ENCODE results near the gene NOXA1.

Gene NOXA1

DNA sequence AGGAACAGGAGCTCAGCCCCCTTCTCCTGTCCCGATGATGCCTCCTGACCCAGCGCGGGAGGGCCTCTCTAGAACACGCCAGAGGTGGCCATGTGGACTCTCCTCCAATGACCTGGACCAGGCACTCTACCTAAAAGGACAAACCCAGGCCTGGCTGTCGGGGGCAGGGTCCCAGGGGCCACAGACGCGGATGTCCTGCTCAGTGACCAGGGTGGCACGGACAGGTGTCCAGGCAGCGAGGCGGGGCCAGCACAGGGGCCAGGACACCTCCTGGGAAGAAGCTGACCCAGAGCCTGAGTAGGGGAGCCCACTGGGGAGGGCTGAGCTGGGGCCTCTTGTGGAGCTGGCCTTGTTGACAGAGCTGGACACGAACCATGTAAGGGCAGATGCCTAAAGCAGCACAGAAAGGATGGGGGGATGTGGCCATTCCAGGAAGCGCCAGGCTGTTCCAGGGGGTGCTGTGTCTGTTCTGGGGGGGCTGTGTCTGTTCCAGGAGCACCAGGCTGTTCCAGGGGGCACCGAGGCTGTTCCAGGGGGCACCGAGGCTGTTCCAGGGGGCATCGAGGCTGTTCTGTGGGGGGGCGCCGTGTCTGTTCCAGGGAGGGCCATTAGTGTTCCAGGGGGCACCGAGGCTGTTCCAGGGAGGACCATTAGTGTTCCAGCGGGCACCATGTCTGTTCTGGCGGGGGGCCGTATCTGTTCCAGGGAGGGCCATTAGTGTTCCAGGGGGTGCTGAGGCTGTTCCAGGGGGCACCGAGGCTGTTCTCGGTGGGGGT lies 30.8 kb upstream of the NOXA1 start:
- H3K36me3 ChIP-seq, result no peaks in the 10 kb centered on the region
- no peaks in the 10 kb centered on the region for H3K9me3 ChIP-seq (ENCODE audit: severe bottlenecking)
- no peak overlapping the region for H3K4me3 ChIP-seq (ENCODE audit: low read depth, low read length)
- TF ChIP-seq, protein P1, sequence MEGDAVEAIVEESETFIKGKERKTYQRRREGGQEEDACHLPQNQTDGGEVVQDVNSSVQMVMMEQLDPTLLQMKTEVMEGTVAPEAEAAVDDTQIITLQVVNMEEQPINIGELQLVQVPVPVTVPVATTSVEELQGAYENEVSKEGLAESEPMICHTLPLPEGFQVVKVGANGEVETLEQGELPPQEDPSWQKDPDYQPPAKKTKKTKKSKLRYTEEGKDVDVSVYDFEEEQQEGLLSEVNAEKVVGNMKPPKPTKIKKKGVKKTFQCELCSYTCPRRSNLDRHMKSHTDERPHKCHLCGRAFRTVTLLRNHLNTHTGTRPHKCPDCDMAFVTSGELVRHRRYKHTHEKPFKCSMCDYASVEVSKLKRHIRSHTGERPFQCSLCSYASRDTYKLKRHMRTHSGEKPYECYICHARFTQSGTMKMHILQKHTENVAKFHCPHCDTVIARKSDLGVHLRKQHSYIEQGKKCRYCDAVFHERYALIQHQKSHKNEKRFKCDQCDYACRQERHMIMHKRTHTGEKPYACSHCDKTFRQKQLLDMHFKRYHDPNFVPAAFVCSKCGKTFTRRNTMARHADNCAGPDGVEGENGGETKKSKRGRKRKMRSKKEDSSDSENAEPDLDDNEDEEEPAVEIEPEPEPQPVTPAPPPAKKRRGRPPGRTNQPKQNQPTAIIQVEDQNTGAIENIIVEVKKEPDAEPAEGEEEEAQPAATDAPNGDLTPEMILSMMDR (IDR thresholded peaks at IDR 0.05; ENCODE audit: low read depth, low read length), result no peak
- H3K27ac ChIP-seq, result no peak overlapping the region
- DNase-seq, result no peak
- no peaks in the 10 kb centered on the region for H3K27me3 ChIP-seq (ENCODE audit: insufficient read depth, low read depth, severe bottlenecking)

DNA sequence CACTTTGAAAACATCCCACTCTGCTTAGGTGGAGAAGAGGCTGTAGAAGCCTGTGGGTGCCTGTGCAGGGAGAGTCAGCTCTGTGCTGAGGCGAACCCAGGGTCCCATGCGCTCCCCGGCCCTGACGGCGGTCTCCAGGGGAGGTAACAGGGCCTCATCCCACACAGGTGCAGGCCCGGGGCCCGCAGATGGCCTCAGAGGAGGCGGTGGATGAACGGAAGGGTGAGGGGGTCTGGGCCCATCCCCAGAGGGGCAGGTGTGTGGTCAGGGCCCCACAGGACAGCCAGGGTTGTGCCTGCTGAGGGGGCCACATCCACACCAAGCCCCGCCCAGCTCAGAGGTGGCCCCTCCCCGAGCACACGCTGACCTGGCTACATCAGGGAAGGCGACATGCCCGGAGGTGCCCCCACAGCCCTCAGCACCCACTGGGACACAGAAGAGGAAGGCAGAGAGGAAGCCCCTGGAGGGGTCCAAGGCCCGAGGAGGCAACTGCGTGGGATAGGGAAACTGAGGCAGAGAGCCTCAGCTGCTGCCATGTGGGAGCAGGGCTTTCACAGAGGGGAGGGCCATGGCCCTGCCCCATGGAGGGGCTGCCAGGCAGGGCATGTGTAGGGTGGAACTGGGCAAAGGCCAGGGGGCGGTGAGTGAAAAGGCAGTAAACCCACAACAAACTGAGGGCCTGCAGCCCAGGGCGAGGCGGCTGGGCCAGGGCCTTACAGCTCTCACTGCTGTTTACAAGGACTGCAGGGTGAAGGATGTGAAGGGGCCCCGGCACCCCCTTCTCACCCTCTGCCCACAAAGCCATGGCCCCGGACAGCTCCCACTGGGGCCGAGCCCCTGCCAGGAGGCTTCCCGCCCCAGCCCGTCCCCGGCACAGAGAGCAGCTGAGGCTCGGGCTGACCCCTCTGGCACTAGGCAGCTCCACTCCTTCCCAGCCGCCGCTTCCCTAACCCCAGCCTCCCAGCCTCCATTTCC lies 29.7 kb upstream of the NOXA1 start:
- no peak overlapping the region for H3K4me3 ChIP-seq (ENCODE audit: low read depth, low read length)
- TF ChIP-seq, protein P1 (IDR thresholded peaks at IDR 0.05; ENCODE audit: low read depth, low read length), result no peak
- H3K36me3 ChIP-seq, result no peaks in the 10 kb centered on the region
- no peak overlapping the region for H3K27ac ChIP-seq
- DNase-seq, result no peak
- H3K27me3 ChIP-seq (ENCODE audit: insufficient read depth, low read depth, severe bottlenecking), result no peaks in the 10 kb centered on the region
- H3K9me3 ChIP-seq (ENCODE audit: severe bottlenecking), result no peaks in the 10 kb centered on the region

DNA sequence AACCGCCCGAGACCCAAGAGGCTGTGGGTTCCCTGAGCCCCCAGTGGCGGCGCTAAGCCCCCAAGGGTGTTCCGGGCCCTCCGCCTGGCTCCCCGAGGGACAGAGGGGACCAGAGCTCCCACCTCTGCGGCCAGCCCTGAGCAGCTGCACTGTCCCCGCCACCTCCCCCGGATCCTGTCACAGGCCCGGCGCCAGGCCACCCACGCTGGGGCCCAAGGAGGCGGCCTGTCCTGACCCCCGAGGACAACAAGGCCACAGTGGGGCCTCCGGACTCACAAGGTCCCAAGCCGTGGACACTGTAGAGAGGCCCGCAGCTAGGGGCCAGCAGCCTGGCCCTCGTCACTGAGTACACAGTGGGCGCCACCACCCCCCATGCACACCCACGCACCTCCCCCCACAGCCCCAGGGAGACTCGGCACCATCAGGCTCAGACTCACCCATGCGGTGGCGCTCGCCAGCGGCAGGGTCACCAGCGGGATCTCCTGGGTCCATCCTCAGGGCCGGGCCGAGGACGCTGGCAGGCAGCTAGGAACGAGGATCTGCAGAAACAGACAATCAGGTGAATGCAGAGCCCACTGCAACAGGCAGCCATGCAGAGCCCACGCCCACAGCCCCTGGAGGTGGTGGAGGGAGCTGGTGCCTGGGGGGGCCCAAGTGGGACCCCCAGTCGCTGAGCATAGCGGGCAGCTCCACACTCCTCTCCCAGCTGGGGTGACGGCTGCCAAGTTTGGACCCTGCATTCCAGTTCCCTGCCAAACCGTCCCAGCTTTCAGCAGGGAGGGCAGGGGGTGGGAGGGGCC lies 28.1 kb upstream of the NOXA1 start:
- H3K27ac ChIP-seq, result no peak overlapping the region
- H3K36me3 ChIP-seq, result no peaks in the 10 kb centered on the region
- no peak overlapping the region for H3K4me3 ChIP-seq (ENCODE audit: low read depth, low read length)
- TF ChIP-seq, protein P1 (IDR thresholded peaks at IDR 0.05; ENCODE audit: low read depth, low read length), result no peak
- DNase-seq, result no peak
- H3K27me3 ChIP-seq (ENCODE audit: insufficient read depth, low read depth, severe bottlenecking), result no peaks in the 10 kb centered on the region
- no peaks in the 10 kb centered on the region for H3K9me3 ChIP-seq (ENCODE audit: severe bottlenecking)

DNA sequence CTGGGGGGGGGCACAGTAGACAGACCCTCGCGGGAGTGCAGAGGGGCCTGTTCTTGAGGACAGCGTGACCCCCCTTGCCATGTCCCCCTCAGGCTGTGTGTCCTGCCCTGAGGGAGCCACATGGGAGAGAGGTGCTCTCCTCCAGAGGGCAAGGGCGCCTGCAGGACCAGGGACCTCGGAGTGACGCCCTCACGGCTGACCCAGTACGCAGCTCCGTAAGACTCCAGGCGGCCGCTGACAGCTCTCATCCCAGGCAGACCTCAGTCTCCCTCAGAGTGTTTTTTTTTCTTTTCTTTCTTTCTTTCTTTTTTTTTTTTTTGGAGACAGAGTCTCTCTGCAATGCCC lies 27.6 kb upstream of the NOXA1 start:
- H3K27me3 ChIP-seq (ENCODE audit: insufficient read depth, low read depth, severe bottlenecking), result no peaks in the 10 kb centered on the region
- no peaks in the 10 kb centered on the region for H3K36me3 ChIP-seq
- TF ChIP-seq, protein P1 (IDR thresholded peaks at IDR 0.05; ENCODE audit: low read depth, low read length), result no peak
- no peak for DNase-seq
- no peak overlapping the region for H3K4me3 ChIP-seq (ENCODE audit: low read depth, low read length)
- H3K27ac ChIP-seq, result no peak overlapping the region
- H3K9me3 ChIP-seq (ENCODE audit: severe bottlenecking), result no peaks in the 10 kb centered on the region

DNA sequence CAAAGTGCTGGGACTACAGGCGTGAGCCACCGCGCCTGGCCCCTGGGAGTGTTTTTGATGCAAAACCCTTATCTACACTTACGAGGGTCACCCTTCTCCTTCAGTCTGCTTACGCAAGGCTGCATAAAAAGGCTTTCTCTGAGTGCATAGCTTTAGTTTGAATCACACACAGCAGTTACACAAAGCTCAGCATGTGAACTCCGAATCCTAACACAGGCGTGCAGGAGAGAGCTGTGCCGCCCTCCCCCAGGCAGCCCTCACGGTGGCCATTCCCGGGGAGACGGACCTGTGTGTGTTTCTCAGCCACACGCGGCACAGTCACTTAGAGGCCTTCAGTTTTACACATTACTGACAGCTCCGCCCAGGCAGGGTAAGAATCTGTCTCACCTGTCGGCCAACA lies 27.0 kb upstream of the NOXA1 start:
- Histone ChIP-seq H3K9me3 (ENCODE audit: severe bottlenecking) (no peaks in the 10 kb centered on the region), H3K27ac (no peak overlapping the region), H3K4me3 (ENCODE audit: low read depth, low read length) (no peak overlapping the region), H3K27me3 (ENCODE audit: insufficient read depth, low read depth, severe bottlenecking) (no peaks in the 10 kb centered on the region), H3K36me3 (no peaks in the 10 kb centered on the region)
- TF ChIP-seq, protein P1 (IDR thresholded peaks at IDR 0.05; ENCODE audit: low read depth, low read length), result no peak
- no peak for DNase-seq

Measured in WERI-Rb-1 (cell line).